Ishikawa (cell line): ENCODE data around the gene SREBF2.

Source experiments
- CEBPB ChIP-seq: IDR thresholded peaks from 2 replicates; pipeline ENCODE4 v1.6.1; 2012
- EGR1 ChIP-seq: IDR thresholded peaks from 2 replicates; pipeline ENCODE4 v1.6.1; 2012
- EP300 ChIP-seq: IDR thresholded peaks from 2 replicates; pipeline ENCODE4 v1.6.1; 2012; ENCODE audit warnings: borderline replicate concordance
- FOXM1 ChIP-seq: IDR thresholded peaks from 2 replicates; pipeline ENCODE4 v1.6.1; 2012; ENCODE audit warnings: low read depth, borderline replicate concordance
- NFIC ChIP-seq: IDR thresholded peaks from 2 replicates; pipeline ENCODE4 v1.6.1; 2012
- RAD21 ChIP-seq: IDR thresholded peaks from 2 replicates; pipeline ENCODE4 v1.6.1; 2012; ENCODE audit warnings: low read depth
- TAF1 ChIP-seq: IDR thresholded peaks from 2 replicates; pipeline ENCODE4 v1.6.1; 2012; ENCODE audit warnings: low read depth, mild to moderate bottlenecking
- USF1 ChIP-seq: IDR thresholded peaks from 2 replicates; pipeline ENCODE4 v1.6.1; 2012
- YY1 ChIP-seq: IDR thresholded peaks from 2 replicates; pipeline ENCODE4 v1.6.1; 2012; ENCODE audit warnings: low read depth
- ZBTB7A ChIP-seq: IDR thresholded peaks from 2 replicates; pipeline ENCODE4 v1.6.1; 2012; ENCODE audit warnings: low read depth
- TF ChIP-seq, protein P1 (sequence below): IDR thresholded peaks from 2 replicates; pipeline ENCODE4 v1.6.1; 2012; ENCODE audit warnings: low read depth, mild to moderate bottlenecking
- TF ChIP-seq, protein P2 (sequence below): IDR thresholded peaks from 2 replicates; pipeline ENCODE4 v1.6.1; 2012

GRCh38 chr22:41891407-41891806 is 58.5 kb downstream of the SREBF2 start:
- TF ChIP-seq, protein P1, sequence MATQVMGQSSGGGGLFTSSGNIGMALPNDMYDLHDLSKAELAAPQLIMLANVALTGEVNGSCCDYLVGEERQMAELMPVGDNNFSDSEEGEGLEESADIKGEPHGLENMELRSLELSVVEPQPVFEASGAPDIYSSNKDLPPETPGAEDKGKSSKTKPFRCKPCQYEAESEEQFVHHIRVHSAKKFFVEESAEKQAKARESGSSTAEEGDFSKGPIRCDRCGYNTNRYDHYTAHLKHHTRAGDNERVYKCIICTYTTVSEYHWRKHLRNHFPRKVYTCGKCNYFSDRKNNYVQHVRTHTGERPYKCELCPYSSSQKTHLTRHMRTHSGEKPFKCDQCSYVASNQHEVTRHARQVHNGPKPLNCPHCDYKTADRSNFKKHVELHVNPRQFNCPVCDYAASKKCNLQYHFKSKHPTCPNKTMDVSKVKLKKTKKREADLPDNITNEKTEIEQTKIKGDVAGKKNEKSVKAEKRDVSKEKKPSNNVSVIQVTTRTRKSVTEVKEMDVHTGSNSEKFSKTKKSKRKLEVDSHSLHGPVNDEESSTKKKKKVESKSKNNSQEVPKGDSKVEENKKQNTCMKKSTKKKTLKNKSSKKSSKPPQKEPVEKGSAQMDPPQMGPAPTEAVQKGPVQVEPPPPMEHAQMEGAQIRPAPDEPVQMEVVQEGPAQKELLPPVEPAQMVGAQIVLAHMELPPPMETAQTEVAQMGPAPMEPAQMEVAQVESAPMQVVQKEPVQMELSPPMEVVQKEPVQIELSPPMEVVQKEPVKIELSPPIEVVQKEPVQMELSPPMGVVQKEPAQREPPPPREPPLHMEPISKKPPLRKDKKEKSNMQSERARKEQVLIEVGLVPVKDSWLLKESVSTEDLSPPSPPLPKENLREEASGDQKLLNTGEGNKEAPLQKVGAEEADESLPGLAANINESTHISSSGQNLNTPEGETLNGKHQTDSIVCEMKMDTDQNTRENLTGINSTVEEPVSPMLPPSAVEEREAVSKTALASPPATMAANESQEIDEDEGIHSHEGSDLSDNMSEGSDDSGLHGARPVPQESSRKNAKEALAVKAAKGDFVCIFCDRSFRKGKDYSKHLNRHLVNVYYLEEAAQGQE = no peak
- TF ChIP-seq CEBPB (no peak), NFIC (no peak), EGR1 (no peak), ZBTB7A (no peak), EP300 (no peak), YY1 (no peak), TAF1 (no peak), USF1 (no peak), RAD21 (no peak), FOXM1 (no peak)
- TF ChIP-seq, protein P2, sequence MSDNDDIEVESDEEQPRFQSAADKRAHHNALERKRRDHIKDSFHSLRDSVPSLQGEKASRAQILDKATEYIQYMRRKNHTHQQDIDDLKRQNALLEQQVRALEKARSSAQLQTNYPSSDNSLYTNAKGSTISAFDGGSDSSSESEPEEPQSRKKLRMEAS = no peak
